NCI-H2029 treated with DMSO at 0.1 percent for 48 hours (cell line): ENCODE data around the gene EAF2.
A peak's percentile ranks its signal among the peaks of the same experiment; 100 is the strongest.
"Not testable (repeated sequence)": the region's sequence is repeated elsewhere in the genome, so short reads cannot be mapped to it uniquely, and the experiment has no call there.

Source experiments
- DNase-seq: peaks from one replicate; lab custom pipeline; 2025; lab: John Stamatoyannopoulos, UW

Gene EAF2

GRCh38 chr3:121863247-121863646, 28.2 kb downstream of the EAF2 start:
- not testable (repeated sequence) for DNase-seq

DNA sequence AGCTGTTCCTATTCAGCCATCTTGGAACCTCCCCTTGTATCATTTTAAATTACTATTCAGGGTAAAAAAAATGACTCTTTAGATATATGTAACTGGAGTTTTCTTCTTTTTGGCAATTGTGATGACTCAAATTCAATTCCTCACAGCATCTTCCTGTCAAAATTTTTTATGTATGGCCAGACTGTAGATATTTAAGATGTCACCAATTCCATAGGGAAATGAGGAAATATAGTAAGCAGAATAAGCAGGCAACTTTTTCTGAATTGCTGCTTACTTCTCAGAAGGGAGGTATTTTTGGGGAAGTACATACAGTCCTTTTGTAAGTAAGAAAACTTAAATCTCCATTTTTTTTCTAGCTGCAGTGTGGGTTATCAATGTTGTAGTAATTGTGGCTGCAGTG, 28.8 kb downstream of the EAF2 start:
- no peak for DNase-seq

- no peak for DNase-seq
Measured at GRCh38 chr3:121869736-121870135, 34.7 kb downstream of the EAF2 start.

DNA sequence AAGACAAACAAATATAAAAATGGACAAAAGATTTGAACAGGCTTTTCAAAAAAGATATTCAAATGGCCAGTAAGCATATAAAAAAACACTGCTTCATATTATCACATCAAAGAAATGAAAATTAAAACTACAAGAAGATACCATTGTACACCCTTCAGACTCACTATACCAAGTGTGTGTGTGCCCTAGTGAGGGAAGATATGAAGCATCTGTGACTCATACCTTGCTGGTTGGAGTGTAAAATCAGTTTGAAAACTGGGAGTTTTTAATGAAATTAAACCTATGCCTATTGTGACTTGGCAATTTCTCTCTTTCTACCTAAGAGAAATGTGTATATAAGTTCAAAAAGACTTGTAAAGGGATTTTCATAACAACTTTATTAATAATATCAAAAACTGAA, 35.7 kb downstream of the EAF2 start:
- no peak for DNase-seq

GRCh38 chr3:121871430-121871829, 36.4 kb downstream of the EAF2 start:
- DNase-seq: no peak

GRCh38 chr3:121878411-121878810, 43.4 kb downstream of the EAF2 start:
- no peak for DNase-seq

DNA sequence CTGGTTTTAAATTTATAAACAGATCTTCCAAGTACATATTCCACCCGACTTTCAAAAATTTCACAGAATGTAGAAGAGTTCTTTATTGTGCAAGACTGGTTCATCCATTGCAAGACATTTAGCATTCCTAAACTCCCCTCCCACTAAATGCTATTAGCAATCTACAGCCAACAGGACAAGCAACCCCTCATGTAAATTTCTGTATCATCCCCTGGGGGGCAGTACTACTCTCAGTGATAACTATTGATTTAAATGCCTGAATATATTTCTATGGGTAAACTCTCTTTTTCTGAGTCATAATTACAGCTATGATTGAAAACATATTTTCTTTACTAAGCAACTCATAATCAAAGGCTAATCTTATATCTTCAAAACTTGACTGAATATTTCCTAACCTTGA, 48.5 kb downstream of the EAF2 start:
- peak; percentile 4 for DNase-seq

GRCh38 chr3:121885386-121885785, 50.4 kb downstream of the EAF2 start:
- no peak for DNase-seq

DNA sequence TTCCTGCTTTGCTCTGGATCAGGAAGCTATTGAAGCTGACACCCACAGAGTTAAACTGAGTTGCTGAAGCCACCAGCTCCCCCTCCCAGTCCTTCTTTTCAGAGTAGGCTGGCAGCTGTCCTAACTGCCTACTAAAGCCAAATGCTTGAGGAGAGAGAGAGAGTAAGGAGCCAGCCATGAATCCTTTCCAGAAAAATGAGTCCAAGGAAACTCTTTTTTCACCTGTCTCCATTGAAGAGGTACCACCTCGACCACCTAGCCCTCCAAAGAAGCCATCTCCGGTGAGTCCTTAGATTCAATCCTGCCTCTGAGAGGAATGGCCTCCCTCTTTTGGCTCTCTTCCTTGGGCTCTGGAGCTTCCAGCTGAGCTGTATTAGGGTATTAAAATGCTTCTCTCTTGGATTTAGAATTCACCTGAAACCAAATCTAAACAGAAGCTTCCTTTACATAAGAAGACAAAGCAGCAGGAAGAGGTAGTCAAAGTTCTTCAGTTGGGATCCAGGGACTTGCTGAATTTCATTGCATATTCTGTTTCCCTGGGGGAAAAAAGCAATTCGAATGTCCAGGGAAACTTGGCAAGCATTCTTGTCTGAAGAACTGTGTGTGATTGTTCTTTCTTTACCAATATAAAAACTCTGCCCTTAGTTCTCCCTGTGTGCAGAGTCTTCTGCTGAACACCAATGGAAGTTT, 59.4 kb downstream of the EAF2 start, which contains the start of gene SLC15A2:
SLC15A2 (plus strand) TSS at position 101 of the 690 bp plus-strand sequence; CDS start at position 177, 76 bp downstream.
- peak; percentile 17 for DNase-seq

GRCh38 chr3:121895121-121895520, 60.1 kb downstream of the EAF2 start:
- DNase-seq: no peak

DNA sequence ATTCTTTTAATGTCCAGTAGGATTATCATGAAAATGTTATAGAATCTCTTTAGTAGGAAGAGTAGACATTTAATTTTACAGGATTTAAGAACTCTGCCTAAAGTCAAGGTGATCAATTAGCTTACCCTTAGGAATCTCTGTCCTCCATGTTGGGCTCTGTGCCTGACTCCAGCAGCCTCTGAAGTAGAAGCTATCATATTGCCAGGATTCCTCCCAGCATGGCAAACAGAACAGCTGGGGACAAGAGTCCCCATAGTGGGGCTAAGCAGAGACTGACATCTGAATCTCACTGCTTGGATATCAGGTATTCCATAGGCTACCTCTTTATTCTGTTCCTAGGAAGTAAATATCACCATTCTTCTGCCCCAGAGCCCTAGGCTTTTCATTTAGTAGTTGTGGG, 60.7 kb downstream of the EAF2 start:
- DNase-seq: no peak

GRCh38 chr3:121896823-121897222, 61.8 kb downstream of the EAF2 start:
- DNase-seq: no peak

DNA sequence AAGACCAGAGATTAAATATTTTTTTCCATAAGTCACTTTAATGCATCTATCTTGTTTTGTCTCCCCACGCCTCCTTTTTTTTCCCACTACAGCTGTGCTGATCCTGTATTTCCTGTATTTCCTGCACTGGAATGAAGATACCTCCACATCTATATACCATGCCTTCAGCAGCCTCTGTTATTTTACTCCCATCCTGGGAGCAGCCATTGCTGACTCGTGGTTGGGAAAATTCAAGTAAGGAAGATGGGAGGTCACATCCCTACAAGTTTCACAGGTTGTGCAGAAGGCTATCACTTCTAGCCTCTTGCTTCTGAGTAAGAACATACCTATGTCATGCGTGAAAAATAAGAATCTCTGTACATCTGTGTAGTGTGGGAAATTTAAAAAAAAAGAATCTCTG, 62.3 kb downstream of the EAF2 start:
- no peak for DNase-seq

- DNase-seq: no peak
Measured at GRCh38 chr3:121913305-121913990, 78.4 kb downstream of the EAF2 start.

DNA sequence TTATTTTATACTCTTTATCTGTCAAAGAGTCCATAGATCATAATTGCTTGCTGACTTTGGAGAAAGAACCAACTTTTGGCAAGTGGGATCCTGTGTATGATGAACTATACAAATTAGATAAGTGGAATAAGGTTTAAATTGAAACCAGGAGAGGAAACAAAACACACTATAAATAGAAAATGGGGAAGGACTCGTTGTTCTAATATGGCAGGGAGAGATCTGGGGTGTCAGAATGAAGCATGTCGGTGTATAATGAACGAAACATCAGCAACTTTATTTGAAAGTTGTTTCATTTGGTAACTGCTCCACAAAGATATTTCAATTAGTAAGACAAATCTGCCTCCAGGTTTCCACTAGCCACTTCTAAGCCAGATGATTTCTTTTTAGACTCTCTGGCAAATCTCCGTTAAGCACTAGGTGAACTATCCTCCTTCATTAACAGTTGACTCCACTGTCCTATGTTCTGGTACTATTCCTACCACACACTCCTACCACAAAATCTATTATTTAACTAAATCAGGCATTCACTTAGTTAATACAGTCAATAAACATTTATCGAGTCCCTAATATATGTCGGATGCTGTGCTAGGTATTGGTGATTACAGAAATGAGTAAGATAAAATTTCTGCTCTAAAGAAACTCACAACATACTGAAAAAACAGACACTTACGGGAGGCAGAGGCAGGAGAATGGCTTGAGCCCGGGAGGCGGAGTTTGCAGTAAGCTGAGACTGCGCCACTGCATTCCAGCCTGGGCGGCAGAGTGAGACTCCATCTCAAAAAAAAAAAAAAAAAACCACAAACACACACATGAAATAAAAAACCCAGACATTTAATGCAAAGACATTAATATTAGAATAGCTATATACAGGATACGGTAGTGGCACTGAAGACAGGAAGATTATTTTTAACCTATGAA, 79.3 kb downstream of the EAF2 start:
- DNase-seq: no peak

- no peak for DNase-seq
Measured at GRCh38 chr3:121916189-121916588, 81.2 kb downstream of the EAF2 start.

DNA sequence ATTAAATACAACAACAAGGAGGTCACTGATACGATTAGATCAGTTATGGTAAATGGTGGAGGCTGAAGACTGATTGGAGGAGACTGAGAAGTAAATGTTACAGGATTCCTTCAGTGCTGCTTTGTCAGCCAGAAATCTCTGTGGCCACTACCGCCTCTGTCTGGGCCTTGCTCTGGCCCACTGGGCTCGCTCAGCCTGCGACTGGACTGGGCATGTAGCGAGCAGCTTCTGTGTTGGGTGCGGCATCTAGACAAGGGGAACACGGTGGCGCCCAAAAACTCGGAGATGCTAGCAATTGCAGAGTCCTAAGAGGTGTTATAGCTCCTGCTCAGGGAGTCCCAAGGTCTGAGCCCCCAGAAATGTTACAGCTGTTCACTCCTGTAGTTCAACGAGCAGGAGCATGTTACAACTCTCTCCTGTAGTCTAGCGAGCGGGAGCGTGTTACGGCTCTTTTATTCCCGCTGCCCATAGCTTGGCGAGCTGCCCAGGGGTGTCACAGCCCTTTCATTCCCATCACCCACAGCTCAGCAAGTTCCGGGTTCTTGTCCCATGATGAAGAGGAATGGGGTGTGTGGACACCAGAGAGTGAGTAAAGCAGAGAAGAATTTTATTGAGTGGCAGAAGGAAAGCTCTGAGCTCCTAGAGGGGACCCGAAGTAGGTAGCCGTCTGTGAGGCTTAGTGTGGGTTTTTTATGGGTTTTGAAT, 83.9 kb downstream of the EAF2 start:
- DNase-seq: no peak

DNA sequence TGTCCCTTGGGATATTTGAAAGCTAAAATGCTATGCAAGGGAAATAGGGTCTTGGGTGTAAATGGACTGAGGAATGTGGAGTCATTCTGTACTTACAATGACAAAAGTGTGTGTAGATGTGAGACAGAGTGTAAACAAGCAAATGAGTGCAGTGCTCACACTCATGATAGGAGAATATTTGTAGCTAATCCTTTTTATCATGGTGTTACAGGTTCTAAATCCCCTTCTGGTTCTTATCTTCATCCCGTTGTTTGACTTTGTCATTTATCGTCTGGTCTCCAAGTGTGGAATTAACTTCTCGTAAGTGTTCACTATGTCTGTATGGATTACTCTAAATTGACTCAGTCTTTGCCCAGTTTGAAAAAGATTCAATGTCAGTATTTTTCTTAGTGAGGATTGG, 89.7 kb downstream of the EAF2 start:
- no peak for DNase-seq

DNA sequence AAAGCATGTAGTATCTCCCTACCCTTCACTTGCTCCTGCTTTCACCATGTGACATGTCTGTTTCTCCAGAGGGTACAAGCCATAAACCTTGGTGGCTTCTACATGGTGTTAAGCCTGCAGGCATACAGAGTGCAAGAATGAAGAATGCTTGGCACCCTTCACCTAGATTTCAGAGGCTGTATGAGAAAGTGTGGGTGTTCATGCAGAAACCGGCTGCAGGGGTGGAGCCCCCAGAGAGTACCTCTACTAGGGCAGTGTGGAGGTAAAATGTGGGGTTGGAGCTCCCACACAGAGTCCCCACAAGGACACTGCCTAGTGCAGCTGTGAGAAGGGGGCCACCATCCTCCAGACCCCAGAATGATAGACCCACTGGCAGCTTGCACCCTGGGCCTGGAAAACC, 91.4 kb downstream of the EAF2 start:
- DNase-seq: no peak
